GM18519 (cell line): ENCODE measurements around the gene ILDR2.
A peak's percentile ranks its signal among the peaks of the same experiment; 100 is the strongest.
"Not testable (repeated sequence)": the region's sequence is repeated elsewhere in the genome, so short reads cannot be mapped to it uniquely, and the experiment has no call there.

Experiments
- ATAC-seq: cut with Tn5 transposase; IDR thresholded peaks from one replicate; pipeline ENCODE4 v1.9.1; 2021; ENCODE audit warnings: mild to moderate bottlenecking, moderate library complexity; ENCODE audit not compliant: unreplicated experiment, low FRiP score

The ILDR2 gene

DNA sequence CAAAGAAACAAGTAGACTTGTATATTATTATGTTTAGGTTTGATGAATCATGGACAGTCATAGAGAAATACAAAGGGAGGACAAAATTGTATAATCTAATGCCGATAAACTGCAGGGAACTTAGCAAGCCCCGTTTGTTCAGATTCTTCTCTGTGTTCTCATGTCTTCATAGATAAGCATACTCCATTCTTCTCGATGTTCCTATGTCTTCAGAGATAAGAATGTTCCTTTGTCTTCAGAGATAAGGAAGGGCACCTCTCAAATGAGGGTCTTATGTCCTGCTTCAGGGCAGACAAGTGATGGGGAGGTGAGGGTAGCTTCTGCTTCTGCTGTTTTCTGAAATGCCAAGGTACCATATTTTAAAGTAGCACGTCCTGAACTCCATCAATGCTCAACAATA, 79.6 kb downstream of the ILDR2 start:
- ATAC-seq, result no peak

DNA sequence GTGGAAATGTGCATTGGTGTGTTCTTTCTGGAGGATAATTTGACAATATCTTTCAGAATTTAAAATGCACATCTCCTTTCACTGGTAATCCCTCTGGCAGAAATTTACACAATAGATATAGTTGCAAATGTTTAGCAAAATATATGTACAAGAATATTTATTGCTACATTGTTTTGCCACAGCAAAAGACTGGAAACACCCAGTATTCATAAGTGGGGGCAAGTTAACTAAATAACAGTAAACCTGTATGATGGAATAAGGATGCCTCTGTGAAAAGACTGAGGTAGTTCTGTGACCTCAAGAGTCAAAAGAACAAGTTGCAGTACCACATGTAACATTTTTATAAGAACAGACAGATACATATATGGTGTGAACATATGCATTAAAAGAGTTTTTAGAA, 85.6 kb downstream of the ILDR2 start:
- no peak for ATAC-seq

DNA sequence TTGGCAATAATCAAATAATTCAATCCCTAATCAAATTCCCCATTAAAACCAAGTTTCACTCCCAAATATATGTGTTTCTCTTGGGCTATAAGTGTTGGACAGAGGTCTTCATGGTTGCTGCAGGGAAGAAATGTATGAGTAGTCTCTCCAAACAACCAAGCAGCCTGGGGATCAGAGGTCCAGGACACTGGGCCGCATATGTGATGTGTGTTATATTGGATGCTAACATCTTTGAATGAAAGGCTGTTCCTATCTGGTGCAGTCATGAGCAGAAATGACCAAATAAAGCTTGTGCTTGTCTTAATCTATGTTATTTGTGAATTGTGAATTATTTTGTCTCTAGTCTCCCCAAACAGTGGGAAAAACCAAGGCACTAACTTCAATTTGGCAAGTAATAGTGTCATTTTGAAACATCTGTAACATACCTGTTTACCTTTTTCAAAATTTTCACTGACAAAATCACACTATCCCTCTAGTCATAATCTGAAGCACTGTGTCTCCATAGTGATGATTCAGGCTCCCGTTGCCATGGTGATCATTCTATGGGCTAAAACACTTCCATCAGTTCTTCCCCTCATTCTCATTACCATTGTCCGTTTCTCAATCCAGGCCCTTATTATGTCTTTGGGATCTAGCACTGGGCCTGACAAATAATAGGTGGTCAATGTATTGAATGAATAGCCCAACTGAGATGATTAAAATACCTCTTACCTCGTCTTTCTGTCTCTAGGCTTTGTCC, 86.8 kb downstream of the ILDR2 start:
- no peak for ATAC-seq

DNA sequence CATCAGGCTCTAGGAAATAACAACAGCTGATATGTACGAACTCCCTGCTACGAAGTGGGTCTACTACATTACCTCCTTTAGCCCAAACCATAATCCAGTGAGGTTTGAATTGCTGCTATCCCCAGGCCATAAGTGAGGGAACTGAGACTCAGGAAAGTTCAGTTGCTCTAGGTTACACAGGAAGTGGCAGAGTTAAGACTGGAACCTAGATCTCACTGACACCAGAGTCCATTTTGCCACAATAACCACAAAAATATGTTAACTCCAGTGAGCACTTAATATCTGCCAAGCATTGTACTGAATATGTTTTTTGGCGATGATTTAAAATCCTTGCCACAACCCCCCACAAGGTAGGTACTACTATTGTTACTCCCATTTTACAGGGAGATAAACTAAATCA, 90.4 kb downstream of the ILDR2 start:
- no peak for ATAC-seq

DNA sequence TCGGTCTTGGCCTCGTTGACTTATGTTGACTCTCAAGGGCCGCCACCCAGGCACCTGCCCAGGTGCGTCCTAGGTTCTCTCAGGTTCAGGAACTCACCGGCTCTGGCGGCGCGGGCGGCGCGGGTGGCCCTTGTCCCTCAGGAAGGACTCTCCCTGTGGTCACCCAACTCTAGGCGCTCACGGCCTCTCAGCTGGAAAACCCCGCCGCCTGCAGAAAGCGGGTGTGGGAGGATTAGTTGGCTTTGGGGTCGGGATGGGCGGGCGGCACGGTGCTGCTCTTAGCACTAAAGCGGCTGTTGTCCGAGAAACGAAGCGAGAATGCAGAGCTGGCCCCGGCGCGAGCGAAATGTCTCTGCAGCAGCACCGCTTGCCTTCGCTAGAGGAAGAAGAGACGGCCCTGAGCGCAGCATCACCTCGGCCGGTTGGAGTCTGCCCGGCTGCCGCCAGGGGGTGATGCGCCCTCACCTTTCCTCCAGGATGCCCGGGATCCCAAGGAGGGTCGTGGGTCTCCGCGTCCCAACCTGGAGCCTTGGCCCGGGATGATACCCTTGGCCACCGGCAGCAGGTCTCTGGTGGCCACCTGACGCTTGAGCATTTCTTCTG, 91.2 kb downstream of the ILDR2 start:
- no peak for ATAC-seq

DNA sequence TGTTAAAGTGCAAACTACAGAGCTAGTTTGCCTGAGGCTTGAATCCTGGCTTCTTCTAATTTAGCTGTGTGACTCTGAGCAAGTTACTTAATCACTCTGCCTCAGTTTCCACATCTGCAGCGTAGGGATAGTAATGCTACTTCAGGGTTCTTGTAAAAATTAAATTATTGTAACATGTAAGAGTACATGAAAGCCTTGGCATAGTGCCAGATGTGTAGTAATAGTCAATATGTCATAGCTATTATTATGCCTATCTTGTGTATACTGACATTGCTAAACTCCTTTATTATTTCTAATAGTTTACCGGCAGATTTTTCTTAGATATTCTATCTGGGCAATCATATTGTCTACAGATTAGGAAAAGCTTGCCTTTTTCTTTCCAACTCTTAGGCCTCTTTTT, 92.4 kb downstream of the ILDR2 start:
- no peak for ATAC-seq

DNA sequence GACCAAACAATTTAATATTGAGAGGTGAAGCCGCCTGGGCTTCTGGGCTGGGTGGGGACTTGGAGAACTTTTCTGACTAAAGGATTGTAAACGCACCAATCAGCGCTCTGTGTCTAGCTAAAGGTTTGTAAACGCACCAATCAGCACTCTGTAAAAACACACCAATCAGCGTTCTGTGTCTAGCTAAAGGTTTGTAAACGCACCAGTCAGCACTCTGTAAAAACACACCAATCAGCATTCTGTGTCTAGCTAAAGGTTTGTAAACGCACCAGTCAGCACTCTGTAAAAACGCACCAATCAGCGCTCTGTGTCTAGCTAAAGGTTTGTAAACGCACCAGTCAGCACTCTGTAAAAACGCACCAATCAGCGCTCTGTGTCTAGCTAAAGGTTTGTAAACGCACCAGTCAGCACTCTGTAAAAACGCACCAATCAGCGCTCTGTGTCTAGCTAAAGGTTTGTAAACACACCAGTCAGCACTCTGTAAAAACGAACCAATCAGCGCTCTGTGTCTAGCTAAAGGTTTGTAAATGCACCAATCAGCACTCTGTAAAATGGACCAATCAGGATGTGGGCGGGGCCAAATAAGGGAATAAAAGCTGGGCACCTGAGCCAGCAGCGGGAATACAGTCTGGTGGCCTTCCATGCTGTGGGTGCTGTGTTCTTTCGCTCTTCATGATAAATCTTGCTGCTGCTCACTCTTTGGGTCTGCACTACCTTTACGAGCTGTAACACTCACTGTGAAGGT, 97.0 kb downstream of the ILDR2 start:
- not testable (repeated sequence) for ATAC-seq

DNA sequence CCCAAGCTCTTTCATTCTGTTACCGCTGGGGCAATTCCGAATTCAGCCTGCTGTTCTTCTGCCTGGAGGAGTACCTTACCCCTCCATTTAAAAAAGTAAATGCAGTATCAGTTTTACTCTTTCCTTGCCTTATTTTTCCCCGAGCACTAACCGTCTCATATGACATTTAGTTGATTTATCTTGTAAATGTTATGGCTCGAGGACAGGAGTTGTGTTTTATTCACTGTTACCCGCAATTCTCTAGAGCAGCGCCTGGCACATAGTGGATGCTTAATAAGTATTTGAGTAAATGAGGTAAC, 98.9 kb downstream of the ILDR2 start:
- ATAC-seq, result no peak

DNA sequence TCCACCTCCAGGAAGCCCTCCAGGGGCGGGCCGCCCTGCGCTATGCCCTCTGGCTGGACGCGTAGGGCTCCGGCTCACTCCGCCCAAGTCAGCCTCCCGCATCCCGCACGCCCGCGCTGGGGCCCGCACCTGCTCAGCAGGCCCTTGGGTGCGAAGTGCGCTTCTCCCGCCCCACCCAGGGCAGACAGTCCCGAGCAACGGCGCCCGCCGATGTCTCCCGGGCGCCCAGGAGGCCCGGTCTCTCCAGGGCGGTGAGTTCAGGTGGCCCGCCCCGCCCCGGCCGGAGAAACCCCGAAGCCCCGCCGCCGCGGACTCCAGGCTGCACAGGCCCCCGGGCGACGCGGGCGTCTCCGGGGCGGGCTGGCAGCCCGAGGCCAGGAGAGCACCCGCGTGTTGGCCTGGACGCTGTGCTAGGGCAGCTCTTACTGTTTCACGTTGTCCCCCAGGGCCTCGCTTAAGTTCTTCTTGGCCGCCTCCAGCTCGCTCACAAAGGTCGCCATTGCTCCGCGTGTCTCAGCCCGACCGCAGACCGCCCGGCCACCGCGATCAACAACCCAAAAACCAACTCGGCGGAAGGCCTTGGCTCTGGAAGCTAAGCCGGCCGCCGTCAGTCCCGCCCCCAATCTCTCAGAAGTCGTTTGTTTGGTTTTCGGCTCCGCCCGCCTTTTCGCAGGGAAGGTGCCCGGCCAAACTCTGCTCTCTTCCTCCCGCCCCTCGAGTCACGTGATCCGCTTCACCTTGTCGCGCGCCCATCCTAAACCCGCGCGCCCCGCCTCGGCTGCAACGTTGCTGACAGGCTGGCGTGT, 99.4 kb downstream of the ILDR2 start, which contains the start of gene TADA1:
Gene TADA1 (minus strand): TSS at position 531 of the 806 bp plus-strand sequence. CDS start 31 bp downstream, at position 500.
- ATAC-seq, result peak; percentile 75

DNA sequence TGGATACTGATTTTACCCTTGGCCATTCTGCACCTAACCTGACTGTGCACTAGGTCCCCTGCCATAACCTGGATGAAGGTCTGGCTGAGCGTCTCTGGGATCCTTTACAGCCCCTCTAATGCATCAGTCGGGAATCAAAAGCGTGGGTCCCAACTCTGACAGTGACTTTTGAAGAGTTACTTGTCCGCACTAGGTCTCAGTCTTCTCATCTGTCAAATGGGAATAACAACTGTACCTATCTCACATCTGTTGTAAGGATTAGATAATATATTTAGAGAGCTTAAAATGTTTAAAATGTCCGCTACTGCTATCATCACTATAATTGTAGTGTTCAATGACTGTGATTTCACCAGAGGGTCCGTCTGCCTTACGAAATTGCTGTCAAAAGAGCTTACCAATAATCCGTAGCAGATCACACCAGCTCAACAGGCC, 100.0 kb downstream of the ILDR2 start:
- ATAC-seq, result no peak

DNA sequence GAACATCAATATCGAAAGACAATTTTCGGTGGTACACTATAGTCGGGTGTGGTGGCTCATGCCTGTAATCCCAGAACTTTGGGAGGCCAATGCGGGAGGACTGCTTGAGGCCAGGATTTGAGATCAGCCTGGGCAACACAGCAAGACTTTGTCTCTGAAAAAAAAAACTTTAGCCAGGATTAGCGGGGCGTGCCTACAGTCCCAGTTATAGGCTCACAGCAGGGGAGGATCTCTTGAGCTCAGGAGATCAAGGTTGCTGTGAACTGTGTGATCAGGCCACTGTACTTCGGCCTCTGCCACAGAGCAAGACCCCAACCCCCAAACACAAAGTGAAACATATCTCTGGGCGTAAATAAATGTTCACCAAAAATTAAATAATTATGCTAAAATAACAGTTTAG, 100.9 kb downstream of the ILDR2 start:
- no peak for ATAC-seq

DNA sequence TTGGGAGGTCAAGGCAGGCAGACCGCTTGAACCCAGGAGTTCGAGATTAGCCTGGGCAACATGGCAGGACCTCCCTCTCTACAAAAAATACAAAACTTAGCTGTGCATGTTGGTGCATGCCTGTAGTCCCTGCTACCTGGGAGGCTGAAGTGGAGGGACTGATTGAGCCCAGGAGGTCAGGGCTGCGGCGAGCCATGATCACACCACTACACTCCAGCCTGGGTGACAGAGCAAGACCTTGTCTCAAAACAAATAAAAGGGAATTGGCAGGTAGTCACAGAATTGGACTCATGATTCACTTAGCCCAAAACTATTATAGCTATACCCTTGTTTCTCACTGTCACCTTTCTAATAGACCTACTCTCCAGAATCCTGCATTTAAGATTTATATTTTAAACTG, 104.8 kb downstream of the ILDR2 start:
- no peak for ATAC-seq

DNA sequence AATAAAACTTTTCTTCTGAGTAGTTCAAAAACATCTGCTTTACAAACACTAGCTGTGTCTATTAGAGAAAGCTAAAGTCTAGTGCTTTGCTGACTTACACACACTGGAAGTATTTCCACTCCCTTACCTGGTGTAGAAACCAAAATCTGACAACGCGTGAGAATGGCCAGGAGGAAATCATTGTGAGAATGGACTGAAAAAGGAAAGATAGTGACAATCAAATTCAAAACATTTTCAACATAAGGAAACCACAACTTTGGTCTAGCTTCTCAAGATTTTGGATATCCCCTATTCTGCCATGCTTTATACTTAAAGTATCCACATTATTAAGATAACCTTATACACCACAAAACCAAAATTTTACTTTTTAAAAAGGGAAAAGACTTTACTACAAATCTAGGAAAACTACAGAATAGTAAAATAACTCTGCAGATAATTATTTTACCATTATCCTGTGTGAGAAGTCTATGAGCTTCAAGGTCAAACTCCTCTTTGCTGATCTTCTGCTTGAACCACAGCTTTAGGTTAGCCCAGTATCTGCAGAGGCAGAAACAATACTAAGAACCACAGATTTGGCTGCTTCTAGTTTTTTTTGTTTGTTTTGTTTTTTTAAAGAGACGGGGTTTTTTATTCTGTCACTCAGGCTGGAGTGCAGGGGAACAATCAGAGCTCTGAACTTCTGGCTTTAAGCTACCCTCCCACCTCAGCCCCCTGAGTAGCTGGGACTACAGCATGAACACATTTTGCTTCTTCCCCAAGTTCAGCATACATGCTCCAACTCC, 105.8 kb downstream of the ILDR2 start:
- ATAC-seq, result no peak

DNA sequence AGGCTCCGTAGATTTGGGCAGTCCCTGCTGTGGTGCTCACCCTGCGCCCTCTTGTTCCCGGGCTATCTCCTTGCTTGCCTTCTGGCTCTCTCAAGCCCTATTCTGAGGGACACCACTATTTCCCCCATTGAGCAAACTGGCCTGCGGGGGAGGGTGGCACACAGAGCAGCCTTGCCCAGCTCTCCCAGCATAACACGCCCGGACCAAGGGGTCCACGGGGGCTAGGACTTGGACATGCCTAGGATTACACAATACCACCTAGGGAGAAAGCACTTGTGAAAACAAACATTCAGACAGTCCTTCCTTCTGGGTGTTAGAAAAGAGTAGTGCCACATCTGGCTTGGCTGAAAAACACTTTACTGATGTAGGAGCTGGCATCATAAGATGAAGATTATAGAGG, 106.7 kb downstream of the ILDR2 start:
- no peak for ATAC-seq

DNA sequence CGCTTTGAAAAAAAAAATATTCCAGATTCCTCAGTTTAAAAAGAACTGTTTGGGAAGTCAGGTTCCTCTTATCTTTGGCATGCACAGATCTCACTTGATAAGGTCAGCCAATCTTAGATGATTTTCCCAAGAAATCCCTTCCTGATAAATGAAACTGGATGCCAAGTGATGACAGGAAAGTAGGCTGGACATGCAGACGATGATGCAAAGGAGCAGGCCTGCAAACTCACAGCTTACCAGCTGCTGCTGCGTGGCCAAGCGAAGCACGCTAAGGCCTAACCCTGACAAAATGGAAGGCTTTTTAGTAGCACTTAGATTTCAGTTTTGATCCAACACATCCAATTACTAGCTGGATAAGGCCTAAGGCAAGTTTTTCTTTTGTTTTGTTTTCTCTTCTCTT, 109.4 kb downstream of the ILDR2 start:
- no peak for ATAC-seq

DNA sequence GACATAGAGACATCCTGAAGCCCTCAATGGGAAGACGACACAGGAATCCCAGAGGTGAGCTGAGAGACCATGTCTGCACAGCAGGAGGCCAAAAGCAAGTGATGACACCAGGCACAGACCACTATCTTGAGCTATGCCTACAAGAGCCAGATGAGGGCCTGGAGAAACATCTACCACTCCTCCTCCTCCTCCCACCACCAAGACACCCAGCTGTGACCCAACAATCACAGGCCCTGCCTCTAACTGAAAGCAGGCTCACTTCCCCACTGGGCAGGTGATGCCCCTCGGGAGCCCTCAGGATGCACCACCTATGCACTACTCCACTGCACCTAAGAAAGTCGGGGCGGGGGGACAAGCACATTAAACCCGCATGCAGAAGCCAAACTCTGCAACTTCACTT, 115.7 kb downstream of the ILDR2 start:
- ATAC-seq, result no peak

DNA sequence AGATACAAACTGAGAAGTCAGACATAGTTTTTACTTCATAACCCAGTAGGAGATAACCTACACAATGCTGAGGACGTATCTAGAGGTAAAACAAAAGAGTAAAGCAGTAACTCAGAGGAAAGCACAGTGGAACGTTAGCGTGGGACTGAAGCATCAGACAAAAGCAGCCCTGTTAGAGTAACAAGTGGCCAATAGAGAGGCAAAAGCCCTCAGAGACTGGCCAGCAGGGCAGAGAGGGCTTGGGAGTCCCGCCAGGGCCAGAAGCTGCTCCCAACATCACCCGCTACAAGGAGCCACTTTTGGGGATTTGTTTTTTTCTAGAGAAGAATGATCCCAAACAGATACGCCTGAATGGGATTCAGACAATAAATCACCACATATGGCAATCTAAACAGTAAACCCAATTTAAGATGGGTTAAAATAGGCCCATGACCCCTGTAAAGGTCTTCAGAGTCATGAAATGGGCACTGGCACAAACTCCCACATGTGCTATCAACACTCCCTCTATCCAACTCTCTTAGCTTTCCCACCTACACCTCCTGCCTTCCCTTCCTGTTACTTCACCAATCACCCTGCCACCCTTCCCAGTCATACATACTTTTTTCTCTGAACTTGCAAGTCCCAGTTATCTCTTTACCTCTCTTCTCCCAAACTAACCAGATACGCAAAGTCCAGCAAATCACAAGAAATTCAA, 116.5 kb downstream of the ILDR2 start:
- no peak for ATAC-seq
